ENCODE results near the gene GRAMD1B.

The GRAMD1B gene

DNA sequence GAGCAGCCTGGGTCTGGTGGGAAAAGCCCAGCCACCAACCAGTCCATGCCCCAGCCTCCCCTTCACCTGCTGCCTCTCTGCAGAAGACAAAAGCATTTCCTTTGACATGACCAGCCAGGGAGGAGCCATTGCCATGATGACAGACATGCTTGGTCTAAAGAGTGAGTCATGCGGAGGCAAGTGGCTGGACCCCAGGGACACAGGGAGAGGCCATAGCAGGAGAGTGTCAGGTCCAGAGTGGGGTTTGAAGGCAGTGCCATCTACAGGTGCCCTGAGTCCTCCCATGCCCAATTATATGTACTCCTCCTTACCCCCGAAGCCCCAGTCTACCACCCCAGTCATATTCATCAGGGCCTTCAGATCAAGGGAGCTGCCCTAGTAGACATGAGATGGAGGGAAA lies 157.0 kb downstream of the GRAMD1B start:
- Histone ChIP-seq H4K20me1 (ENCODE audit: control insufficient read depth, insufficient read depth, low read depth, low read length) (no peaks in the 10 kb centered on the region), H3K9me2 (replicated peaks; ENCODE audit: control insufficient read depth, low read length) (no peaks in the 10 kb centered on the region), H3K79me2 (ENCODE audit: control insufficient read depth, low read length) (no peaks in the 10 kb centered on the region), H3K27me3 (ENCODE audit: control insufficient read depth, low read length) (no peaks in the 10 kb centered on the region), H3K4me3 (ENCODE audit: low read length) (no peak overlapping the region), H3K4me2 (ENCODE audit: low read length) (no peak overlapping the region), H3K27ac (ENCODE audit: low read depth, low read length) (no peak overlapping the region), H3K4me1 (ENCODE audit: control insufficient read depth, low read length) (no peaks in the 10 kb centered on the region), H3K36me3 (ENCODE audit: control insufficient read depth, low read length) (no peaks in the 10 kb centered on the region), H3F3A (ENCODE audit: control insufficient read depth, insufficient read depth) (no peaks in the 10 kb centered on the region), H3K9me3 (ENCODE audit: control insufficient read depth, insufficient read depth, low read length) (no peaks in the 10 kb centered on the region)
- TF ChIP-seq, protein P1, sequence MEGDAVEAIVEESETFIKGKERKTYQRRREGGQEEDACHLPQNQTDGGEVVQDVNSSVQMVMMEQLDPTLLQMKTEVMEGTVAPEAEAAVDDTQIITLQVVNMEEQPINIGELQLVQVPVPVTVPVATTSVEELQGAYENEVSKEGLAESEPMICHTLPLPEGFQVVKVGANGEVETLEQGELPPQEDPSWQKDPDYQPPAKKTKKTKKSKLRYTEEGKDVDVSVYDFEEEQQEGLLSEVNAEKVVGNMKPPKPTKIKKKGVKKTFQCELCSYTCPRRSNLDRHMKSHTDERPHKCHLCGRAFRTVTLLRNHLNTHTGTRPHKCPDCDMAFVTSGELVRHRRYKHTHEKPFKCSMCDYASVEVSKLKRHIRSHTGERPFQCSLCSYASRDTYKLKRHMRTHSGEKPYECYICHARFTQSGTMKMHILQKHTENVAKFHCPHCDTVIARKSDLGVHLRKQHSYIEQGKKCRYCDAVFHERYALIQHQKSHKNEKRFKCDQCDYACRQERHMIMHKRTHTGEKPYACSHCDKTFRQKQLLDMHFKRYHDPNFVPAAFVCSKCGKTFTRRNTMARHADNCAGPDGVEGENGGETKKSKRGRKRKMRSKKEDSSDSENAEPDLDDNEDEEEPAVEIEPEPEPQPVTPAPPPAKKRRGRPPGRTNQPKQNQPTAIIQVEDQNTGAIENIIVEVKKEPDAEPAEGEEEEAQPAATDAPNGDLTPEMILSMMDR (IDR thresholded peaks at IDR 0.05; ENCODE audit: low read depth, low read length, poor library complexity, severe bottlenecking): no peak
- no peak for TF ChIP-seq EZH2phosphoT487 (IDR thresholded peaks at IDR 0.05; ENCODE audit: borderline replicate concordance, low read length)

DNA sequence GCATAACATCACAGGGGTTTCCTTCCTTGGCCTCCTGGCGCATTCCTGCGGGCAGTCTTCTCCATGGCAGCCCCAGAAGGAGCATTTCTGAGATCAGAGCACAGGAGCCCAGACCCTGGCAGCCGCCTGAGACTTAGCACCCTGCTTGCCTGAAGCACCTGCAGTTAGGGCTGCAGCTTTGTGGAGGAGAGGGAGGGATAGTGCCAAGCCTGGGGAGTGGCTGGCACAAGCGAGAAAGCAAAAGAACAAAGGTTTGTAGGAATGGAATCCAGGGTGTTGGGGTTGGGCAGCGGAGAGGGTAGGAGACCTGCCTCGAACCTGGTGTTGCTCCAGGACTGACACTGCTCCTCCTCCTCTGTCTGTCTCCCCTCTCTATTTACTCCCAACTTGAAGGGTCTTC lies 157.5 kb downstream of the GRAMD1B start:
- no peaks in the 10 kb centered on the region for H3K27me3 ChIP-seq (ENCODE audit: control insufficient read depth, low read length)
- H3K27ac ChIP-seq (ENCODE audit: low read depth, low read length): no peak overlapping the region
- TF ChIP-seq EZH2phosphoT487 (IDR thresholded peaks at IDR 0.05; ENCODE audit: borderline replicate concordance, low read length): no peak
- TF ChIP-seq, protein P1 (IDR thresholded peaks at IDR 0.05; ENCODE audit: low read depth, low read length, poor library complexity, severe bottlenecking): no peak
- H3K9me3 ChIP-seq (ENCODE audit: control insufficient read depth, insufficient read depth, low read length): no peaks in the 10 kb centered on the region
- H3K4me2 ChIP-seq (ENCODE audit: low read length): no peak overlapping the region
- H4K20me1 ChIP-seq (ENCODE audit: control insufficient read depth, insufficient read depth, low read depth, low read length): no peaks in the 10 kb centered on the region
- H3K79me2 ChIP-seq (ENCODE audit: control insufficient read depth, low read length): no peaks in the 10 kb centered on the region
- H3K4me3 ChIP-seq (ENCODE audit: low read length): no peak overlapping the region
- no peaks in the 10 kb centered on the region for H3K9me2 ChIP-seq (replicated peaks; ENCODE audit: control insufficient read depth, low read length)
- H3F3A ChIP-seq (ENCODE audit: control insufficient read depth, insufficient read depth): no peaks in the 10 kb centered on the region
- H3K36me3 ChIP-seq (ENCODE audit: control insufficient read depth, low read length): no peaks in the 10 kb centered on the region
- H3K4me1 ChIP-seq (ENCODE audit: control insufficient read depth, low read length): no peaks in the 10 kb centered on the region

DNA sequence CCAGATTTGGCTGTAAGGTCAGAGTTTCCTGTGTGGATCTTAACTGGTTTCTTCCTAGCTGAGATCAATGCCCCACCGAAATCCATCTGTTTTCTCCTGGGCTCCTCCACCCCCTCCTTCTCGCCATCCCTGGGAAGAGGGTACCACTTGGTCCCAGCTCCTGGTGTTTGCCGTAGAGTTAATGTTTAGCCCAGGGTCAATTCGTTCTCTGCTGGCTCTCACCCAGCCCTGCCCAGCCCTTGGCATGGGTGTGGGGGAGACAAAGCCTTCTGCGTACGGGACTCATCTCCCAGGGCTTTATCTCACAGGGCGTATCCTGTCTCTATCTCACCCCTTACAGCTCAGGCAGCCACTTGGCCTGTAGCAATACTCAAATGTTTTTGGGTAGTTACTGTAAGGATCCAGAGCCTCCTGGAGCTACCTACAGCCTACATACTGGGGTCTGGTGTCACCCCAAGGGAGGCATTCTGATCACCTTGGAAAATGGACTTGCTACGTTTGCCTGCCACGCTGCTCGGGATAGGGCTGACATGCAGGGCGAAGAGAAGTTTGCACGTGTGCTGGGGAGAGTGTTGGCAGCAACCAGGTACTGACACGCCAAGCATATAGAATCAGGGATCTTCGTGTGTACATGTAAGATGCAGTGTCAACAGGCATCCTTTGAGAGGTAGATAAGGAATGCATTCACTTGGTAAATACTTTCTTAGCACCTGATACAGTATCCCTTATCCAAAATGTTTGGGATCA lies 158.2 kb downstream of the GRAMD1B start:
- Histone ChIP-seq H3K9me2 (replicated peaks; ENCODE audit: control insufficient read depth, low read length) (no peaks in the 10 kb centered on the region), H3K4me1 (ENCODE audit: control insufficient read depth, low read length) (no peaks in the 10 kb centered on the region), H3K36me3 (ENCODE audit: control insufficient read depth, low read length) (no peaks in the 10 kb centered on the region), H3K27me3 (ENCODE audit: control insufficient read depth, low read length) (no peaks in the 10 kb centered on the region), H3K79me2 (ENCODE audit: control insufficient read depth, low read length) (no peaks in the 10 kb centered on the region), H3K27ac (ENCODE audit: low read depth, low read length) (no peak overlapping the region), H3K4me2 (ENCODE audit: low read length) (no peak overlapping the region), H3K9me3 (ENCODE audit: control insufficient read depth, insufficient read depth, low read length) (no peaks in the 10 kb centered on the region), H4K20me1 (ENCODE audit: control insufficient read depth, insufficient read depth, low read depth, low read length) (no peaks in the 10 kb centered on the region), H3K4me3 (ENCODE audit: low read length) (no peak overlapping the region), H3F3A (ENCODE audit: control insufficient read depth, insufficient read depth) (no peaks in the 10 kb centered on the region)
- TF ChIP-seq, protein P1 (IDR thresholded peaks at IDR 0.05; ENCODE audit: low read depth, low read length, poor library complexity, severe bottlenecking): no peak
- TF ChIP-seq EZH2phosphoT487 (IDR thresholded peaks at IDR 0.05; ENCODE audit: borderline replicate concordance, low read length): no peak

All from DOHH2 (cell line).